ENCODE measurements around the gene OLFM1.

The OLFM1 gene

GRCh38 chr9:135087489-135087792 lies at the start of gene OLFM1:
OLFM1 (plus strand) TSS chr9:135087668; CDS start chr9:135087990, 322 bp downstream.
- no peak for DNase-seq (ENCODE audit: low read depth in 2 of 2, low spot score in 1 of 2)

GRCh38 chr9:135038331-135038730 lies 49.1 kb upstream of the OLFM1 start:
- DNase-seq (ENCODE audit: low read depth in 2 of 2, low spot score in 1 of 2): no peak

- DNase-seq (ENCODE audit: low read depth in 2 of 2, low spot score in 1 of 2): no peak
These were observed 48.6 kb upstream of the OLFM1 start for GRCh38 chr9:135038826-135039225.

- DNase-seq (ENCODE audit: low read depth in 2 of 2, low spot score in 1 of 2): no peak
These were observed 48.1 kb upstream of the OLFM1 start for GRCh38 chr9:135039266-135039870.

GRCh38 chr9:135039916-135040645 lies 47.4 kb upstream of the OLFM1 start:
- DNase-seq (ENCODE audit: low read depth in 2 of 2, low spot score in 1 of 2): no peak

GRCh38 chr9:135040892-135041291 lies 46.6 kb upstream of the OLFM1 start:
- no peak for DNase-seq (ENCODE audit: low read depth in 2 of 2, low spot score in 1 of 2)

GRCh38 chr9:135043345-135043744 lies 44.1 kb upstream of the OLFM1 start:
- no peak for DNase-seq (ENCODE audit: low read depth in 2 of 2, low spot score in 1 of 2)

GRCh38 chr9:135045264-135045927 lies 42.1 kb upstream of the OLFM1 start:
- no peak for DNase-seq (ENCODE audit: low read depth in 2 of 2, low spot score in 1 of 2)

- no peak for DNase-seq (ENCODE audit: low read depth in 2 of 2, low spot score in 1 of 2)
These were observed 41.3 kb upstream of the OLFM1 start for GRCh38 chr9:135045928-135046738.

GRCh38 chr9:135046739-135047350 lies 40.6 kb upstream of the OLFM1 start:
- DNase-seq (ENCODE audit: low read depth in 2 of 2, low spot score in 1 of 2): no peak

GRCh38 chr9:135047521-135047920 lies 39.9 kb upstream of the OLFM1 start:
- DNase-seq (ENCODE audit: low read depth in 2 of 2, low spot score in 1 of 2): no peak

- DNase-seq (ENCODE audit: low read depth in 2 of 2, low spot score in 1 of 2): no peak
These were observed 39.3 kb upstream of the OLFM1 start for GRCh38 chr9:135048046-135048757.

- DNase-seq (ENCODE audit: low read depth in 2 of 2, low spot score in 1 of 2): no peak
These were observed 38.6 kb upstream of the OLFM1 start for GRCh38 chr9:135048758-135049444.

GRCh38 chr9:135049460-135049859 lies 38.0 kb upstream of the OLFM1 start:
- no peak for DNase-seq (ENCODE audit: low read depth in 2 of 2, low spot score in 1 of 2)

- DNase-seq (ENCODE audit: low read depth in 2 of 2, low spot score in 1 of 2): no peak
These were observed 37.1 kb upstream of the OLFM1 start for GRCh38 chr9:135050072-135050990.

- DNase-seq (ENCODE audit: low read depth in 2 of 2, low spot score in 1 of 2): no peak
These were observed 36.0 kb upstream of the OLFM1 start for GRCh38 chr9:135051316-135052038.

GRCh38 chr9:135053133-135053532 lies 34.3 kb upstream of the OLFM1 start:
- no peak for DNase-seq (ENCODE audit: low read depth in 2 of 2, low spot score in 1 of 2)

- no peak for DNase-seq (ENCODE audit: low read depth in 2 of 2, low spot score in 1 of 2)
These were observed 32.3 kb upstream of the OLFM1 start for GRCh38 chr9:135055181-135055580.

Measured in stimulated activated CD8-positive, alpha-beta memory T cell treated with anti-CD3 and anti-CD28 coated beads, Interleukin-4, amount 100 ng/mL, for 4 hours (primary cell).